ENCODE data around the gene RNU1-4.
"Not testable (repeated sequence)": the region's sequence is repeated elsewhere in the genome, so short reads cannot be mapped to it uniquely, and the experiment has no call there.

The RNU1-4 gene

GRCh38 chr1:16747660-16748059 is 7.3 kb downstream of the RNU1-4 start:
- H3K9me3 ChIP-seq (ENCODE audit: insufficient read depth, low read length); H3K27ac ChIP-seq (ENCODE audit: low read length); H2AFZ ChIP-seq (ENCODE audit: low read depth, low read length); H3K27me3 ChIP-seq (ENCODE audit: low read depth, low read length); H3K36me3 ChIP-seq (replicated peaks; ENCODE audit: low read depth, low read length); H3K4me2 ChIP-seq (ENCODE audit: low read length); H3K79me2 ChIP-seq (ENCODE audit: low read length); H3K4me1 ChIP-seq (ENCODE audit: low read length); H3K4me3 ChIP-seq (ENCODE audit: low read length); H3K9ac ChIP-seq (ENCODE audit: low read length); H4K20me1 ChIP-seq (ENCODE audit: insufficient read depth, low read length): not testable (repeated sequence)

GRCh38 chr1:16748710-16749109 is 8.4 kb downstream of the RNU1-4 start:
- not testable (repeated sequence) for H3K79me2 ChIP-seq (ENCODE audit: low read length); H3K36me3 ChIP-seq (replicated peaks; ENCODE audit: low read depth, low read length); H3K4me2 ChIP-seq (ENCODE audit: low read length); H3K27me3 ChIP-seq (ENCODE audit: low read depth, low read length); H3K4me3 ChIP-seq (ENCODE audit: low read length); H2AFZ ChIP-seq (ENCODE audit: low read depth, low read length); H3K9me3 ChIP-seq (ENCODE audit: insufficient read depth, low read length); H4K20me1 ChIP-seq (ENCODE audit: insufficient read depth, low read length); H3K4me1 ChIP-seq (ENCODE audit: low read length); H3K27ac ChIP-seq (ENCODE audit: low read length); H3K9ac ChIP-seq (ENCODE audit: low read length)

GRCh38 chr1:16749910-16750888 is 9.9 kb downstream of the RNU1-4 start:
- not testable (repeated sequence) for H3K4me2 ChIP-seq (ENCODE audit: low read length); H3K4me1 ChIP-seq (ENCODE audit: low read length); H3K4me3 ChIP-seq (ENCODE audit: low read length); H4K20me1 ChIP-seq (ENCODE audit: insufficient read depth, low read length); H3K27me3 ChIP-seq (ENCODE audit: low read depth, low read length); H2AFZ ChIP-seq (ENCODE audit: low read depth, low read length); H3K9ac ChIP-seq (ENCODE audit: low read length); H3K79me2 ChIP-seq (ENCODE audit: low read length); H3K27ac ChIP-seq (ENCODE audit: low read length); H3K36me3 ChIP-seq (replicated peaks; ENCODE audit: low read depth, low read length); H3K9me3 ChIP-seq (ENCODE audit: insufficient read depth, low read length)

- not testable (repeated sequence) for H4K20me1 ChIP-seq (ENCODE audit: insufficient read depth, low read length); H3K27me3 ChIP-seq (ENCODE audit: low read depth, low read length); H3K79me2 ChIP-seq (ENCODE audit: low read length); H3K9ac ChIP-seq (ENCODE audit: low read length); H3K4me1 ChIP-seq (ENCODE audit: low read length); H3K9me3 ChIP-seq (ENCODE audit: insufficient read depth, low read length); H3K4me3 ChIP-seq (ENCODE audit: low read length); H3K27ac ChIP-seq (ENCODE audit: low read length); H3K4me2 ChIP-seq (ENCODE audit: low read length); H2AFZ ChIP-seq (ENCODE audit: low read depth, low read length); H3K36me3 ChIP-seq (replicated peaks; ENCODE audit: low read depth, low read length)
Observed at GRCh38 chr1:16752770-16753169, 12.5 kb downstream of the RNU1-4 start.

GRCh38 chr1:16755385-16755784 is 15.1 kb downstream of the RNU1-4 start:
- H3K27ac ChIP-seq (ENCODE audit: low read length); H3K4me3 ChIP-seq (ENCODE audit: low read length); H4K20me1 ChIP-seq (ENCODE audit: insufficient read depth, low read length); H3K4me1 ChIP-seq (ENCODE audit: low read length); H2AFZ ChIP-seq (ENCODE audit: low read depth, low read length); H3K4me2 ChIP-seq (ENCODE audit: low read length); H3K9ac ChIP-seq (ENCODE audit: low read length); H3K9me3 ChIP-seq (ENCODE audit: insufficient read depth, low read length); H3K27me3 ChIP-seq (ENCODE audit: low read depth, low read length); H3K79me2 ChIP-seq (ENCODE audit: low read length); H3K36me3 ChIP-seq (replicated peaks; ENCODE audit: low read depth, low read length): not testable (repeated sequence)

- H2AFZ ChIP-seq (ENCODE audit: low read depth, low read length); H3K4me3 ChIP-seq (ENCODE audit: low read length); H3K4me2 ChIP-seq (ENCODE audit: low read length); H4K20me1 ChIP-seq (ENCODE audit: insufficient read depth, low read length); H3K36me3 ChIP-seq (replicated peaks; ENCODE audit: low read depth, low read length); H3K4me1 ChIP-seq (ENCODE audit: low read length); H3K79me2 ChIP-seq (ENCODE audit: low read length); H3K9ac ChIP-seq (ENCODE audit: low read length); H3K9me3 ChIP-seq (ENCODE audit: insufficient read depth, low read length); H3K27me3 ChIP-seq (ENCODE audit: low read depth, low read length); H3K27ac ChIP-seq (ENCODE audit: low read length): not testable (repeated sequence)
Observed at GRCh38 chr1:16755932-16756331, 15.6 kb downstream of the RNU1-4 start.

- H3K4me2 ChIP-seq (ENCODE audit: low read length); H3K79me2 ChIP-seq (ENCODE audit: low read length); H4K20me1 ChIP-seq (ENCODE audit: insufficient read depth, low read length); H3K9me3 ChIP-seq (ENCODE audit: insufficient read depth, low read length); H3K27ac ChIP-seq (ENCODE audit: low read length); H3K36me3 ChIP-seq (replicated peaks; ENCODE audit: low read depth, low read length); H3K27me3 ChIP-seq (ENCODE audit: low read depth, low read length); H3K4me1 ChIP-seq (ENCODE audit: low read length); H2AFZ ChIP-seq (ENCODE audit: low read depth, low read length); H3K4me3 ChIP-seq (ENCODE audit: low read length); H3K9ac ChIP-seq (ENCODE audit: low read length): not testable (repeated sequence)
Observed at GRCh38 chr1:16757574-16757973, 17.3 kb downstream of the RNU1-4 start.

- H3K27ac ChIP-seq (ENCODE audit: low read length); H3K4me2 ChIP-seq (ENCODE audit: low read length); H3K79me2 ChIP-seq (ENCODE audit: low read length); H3K27me3 ChIP-seq (ENCODE audit: low read depth, low read length); H4K20me1 ChIP-seq (ENCODE audit: insufficient read depth, low read length); H3K9ac ChIP-seq (ENCODE audit: low read length); H3K4me1 ChIP-seq (ENCODE audit: low read length); H2AFZ ChIP-seq (ENCODE audit: low read depth, low read length); H3K36me3 ChIP-seq (replicated peaks; ENCODE audit: low read depth, low read length); H3K4me3 ChIP-seq (ENCODE audit: low read length); H3K9me3 ChIP-seq (ENCODE audit: insufficient read depth, low read length): not testable (repeated sequence)
Observed at GRCh38 chr1:16758060-16758459, 17.7 kb downstream of the RNU1-4 start.

GRCh38 chr1:16759041-16759493 is 18.8 kb downstream of the RNU1-4 start:
- H3K79me2 ChIP-seq (ENCODE audit: low read length); H3K36me3 ChIP-seq (replicated peaks; ENCODE audit: low read depth, low read length); H3K27ac ChIP-seq (ENCODE audit: low read length); H3K27me3 ChIP-seq (ENCODE audit: low read depth, low read length); H3K9me3 ChIP-seq (ENCODE audit: insufficient read depth, low read length); H2AFZ ChIP-seq (ENCODE audit: low read depth, low read length); H3K4me1 ChIP-seq (ENCODE audit: low read length); H3K4me3 ChIP-seq (ENCODE audit: low read length); H3K9ac ChIP-seq (ENCODE audit: low read length); H4K20me1 ChIP-seq (ENCODE audit: insufficient read depth, low read length); H3K4me2 ChIP-seq (ENCODE audit: low read length): not testable (repeated sequence)

All from OCI-LY3 (cell line).